Panc1 (cell line): ENCODE data around the gene HIPK3. TPM values are rescaled to one million over a fixed set of nuclear protein-coding genes. Genes with fewer than 3 reads are reported as not detected.

ENCODE experiments used
- ATAC-seq: fragments of 200-7000 bp; cut with Tn5 transposase; 2 replicates; pipeline ENCODE4 v1.9.1; 2020; ENCODE audit warnings: mild to moderate bottlenecking, moderate library complexity
- BruUV-seq: library from RNA; stranded (reverse); fragments of 400-500 nt; replicated peaks from 2 replicates; lab custom pipeline; 2021; lab: Mats Ljungman, UMichigan
- CTCF ChIA-PET: fragments of 300-600 bp; sonication (Branson Sonifier 250); formaldehyde crosslinking; loops from one replicate; lab custom pipeline; 2022; ENCODE audit warnings: antibody characterized with exemption; lab: Charles Lee
- POLR2A ChIA-PET: fragments of 300-600 bp; sonication (Branson Sonifier 250); formaldehyde crosslinking; loops from one replicate; lab custom pipeline; 2022; ENCODE audit warnings: antibody characterized with exemption; lab: Charles Lee
- DNase-seq: peaks from one replicate; pipeline ENCODE4 v3.0.0-alpha.2; 2010; ENCODE audit warnings: low read depth, low spot score
- H3K27ac ChIP-seq: 2 replicates; pipeline ENCODE4 v1.5.1; 2011; ENCODE audit warnings: mild to moderate bottlenecking, low read length, inconsistent platforms
- H3K27me3 ChIP-seq: fragments of 200-500 bp; sonication (Bioruptor generic); 2 replicates; pipeline ENCODE4 v1.6.0; 2014; ENCODE audit warnings: low read length, inconsistent platforms; ENCODE audit not compliant: control insufficient read depth, insufficient read depth
- H3K36me3 ChIP-seq: fragments of 200-500 bp; sonication (Bioruptor generic); 2 replicates; pipeline ENCODE4 v1.5.1; 2014; ENCODE audit warnings: inconsistent platforms, mild to moderate bottlenecking, low read length, moderate library complexity; ENCODE audit not compliant: control insufficient read depth, insufficient read depth
- H3K4me1 ChIP-seq: 2 replicates; pipeline ENCODE4 v1.5.1; 2011; ENCODE audit warnings: inconsistent platforms, mild to moderate bottlenecking, low read length, moderate library complexity; ENCODE audit not compliant: control insufficient read depth, insufficient read depth
- H3K4me3 ChIP-seq, 2 experiments: 2 replicates each; pipeline ENCODE4 v1.5.1; 2011 to 2012; ENCODE audit warnings: low read depth in 2 of 2, low read length in 2 of 2, mild to moderate bottlenecking in 2 of 2, inconsistent platforms in 1 of 2, moderate library complexity in 1 of 2
- H3K9me3 ChIP-seq: fragments of 200-500 bp; sonication (Bioruptor generic); 2 replicates; pipeline ENCODE4 v1.5.1; 2014; ENCODE audit warnings: low read depth, mild to moderate bottlenecking, inconsistent platforms, low read length, moderate library complexity; ENCODE audit not compliant: control insufficient read depth, insufficient read depth
- CTCF ChIP-seq: fragments of 450-650 bp; IDR thresholded peaks from 2 replicates; pipeline ENCODE4 v1.5.1; 2017; ENCODE audit warnings: mild to moderate bottlenecking
- POLR2AphosphoS5 ChIP-seq: IDR thresholded peaks from 2 replicates; pipeline ENCODE4 v1.6.1; 2012; ENCODE audit warnings: mild to moderate bottlenecking, low read depth, low read length, moderate library complexity
- REST ChIP-seq, 2 experiments: IDR thresholded peaks; 2 replicates each; pipeline ENCODE4 v1.6.1; 2011 to 2012; ENCODE audit warnings: low read depth in 2 of 2, control low read depth in 1 of 2, low read length in 1 of 2, mild to moderate bottlenecking in 1 of 2, moderate library complexity in 1 of 2; ENCODE audit not compliant: insufficient read depth in 1 of 2
- SIN3A ChIP-seq: IDR thresholded peaks from 2 replicates; pipeline ENCODE4 v1.6.1; 2012; ENCODE audit warnings: low read depth, mild to moderate bottlenecking, low read length, moderate library complexity, borderline replicate concordance; ENCODE audit not compliant: insufficient read depth
- TCF7L2 ChIP-seq: IDR thresholded peaks from 2 replicates; pipeline ENCODE4 v1.6.1; 2011; ENCODE audit warnings: mild to moderate bottlenecking, low read depth, low read length, inconsistent platforms
- in situ Hi-C: cut with HindIII; loops from 2 replicates; pipeline ENCODE4 v1.10.0; 2016; ENCODE audit warnings: low sequenced_read_pairs, low pct_unique_long_range_greater_than_20kb
- intact Hi-C: fragments of 100-400 bp; cut with micrococcal nuclease; formaldehyde crosslinking; loops from one replicate; pipeline ENCODE4 v1.10.0; 2022; ENCODE audit not compliant: unreplicated experiment
- total RNA-seq: library from RNA; stranded (reverse); gene quantifications from one replicate; pipeline ENCODE4 v1.2.1, GENCODE V29; 2021; ENCODE audit not compliant: unreplicated experiment

HIPK3 gene
- total RNA-seq, 1 experiment from 2014 or later = 72.2 TPM

- ChIA-PET CTCF (no interaction called here), POLR2A (no interaction called here)
- in situ Hi-C loops = no loop called here
- BruUV-seq = no TSS peak
- no peaks in the 10 kb centered on the region for H3K4me1 ChIP-seq
- no peak for ATAC-seq
- H3K27ac ChIP-seq = no peak overlapping the region
- intact Hi-C loops = no loop called here
- no peak for DNase-seq
- H3K4me3 ChIP-seq = no peak overlapping the region
- no peaks in the 10 kb centered on the region for H3K27me3 ChIP-seq
- TF ChIP-seq CTCF = no peak
- no peak for TF ChIP-seq REST (IDR thresholded peaks at IDR 0.05; ENCODE audit: insufficient read depth in 1 of 2, low read depth in 2 of 2, low read length in 1 of 2)
- no peak for TF ChIP-seq SIN3A
- no peak for TF ChIP-seq TCF7L2
- no peak for TF ChIP-seq POLR2AphosphoS5
- H3K9me3 ChIP-seq = no peaks in the 10 kb centered on the region
- H3K36me3 ChIP-seq = no peaks in the 10 kb centered on the region
Observed at GRCh38 chr11:33211580-33211979, 45.6 kb upstream of the HIPK3 start.

- BruUV-seq = no TSS peak
- Histone ChIP-seq H3K9me3 (no peaks in the 10 kb centered on the region), H3K27ac (no peak overlapping the region), H3K27me3 (no peaks in the 10 kb centered on the region), H3K4me1 (no peaks in the 10 kb centered on the region), H3K36me3 (no peaks in the 10 kb centered on the region), H3K4me3 (no peak overlapping the region)
- ATAC-seq (no peak), DNase-seq (no peak)
- in situ Hi-C loops (no loop called here), intact Hi-C loops (no loop called here)
- TF ChIP-seq CTCF = no peak
- TF ChIP-seq REST (IDR thresholded peaks at IDR 0.05; ENCODE audit: insufficient read depth in 1 of 2, low read depth in 2 of 2, low read length in 1 of 2) = no peak
- no peak for TF ChIP-seq TCF7L2
- no peak for TF ChIP-seq SIN3A
- no peak for TF ChIP-seq POLR2AphosphoS5
- ChIA-PET POLR2A (no interaction called here), CTCF (no interaction called here)
Observed at GRCh38 chr11:33214187-33214586, 43.0 kb upstream of the HIPK3 start.
